HEK293 (cell line): ENCODE results near the gene TNFAIP2.

Experiments used
- CTCF ChIA-PET: fragments of 350-600 bp; formaldehyde crosslinking; extraction: SDS; loops from one replicate; lab custom pipeline; 2021; ENCODE audit warnings: antibody characterized with exemption; lab: Yijun Ruan, JAX
- POLR2A ChIA-PET: fragments of 300-600 bp; formaldehyde crosslinking; extraction: SDS; loops from one replicate; lab custom pipeline; 2020; ENCODE audit warnings: antibody characterized with exemption, inconsistent platforms; lab: Yijun Ruan, JAX
- H3K27ac ChIP-seq: fragments of 200-500 bp; sonication (Bioruptor generic); 2 replicates; pipeline ENCODE4 v1.5.1; 2014; ENCODE audit warnings: low read depth, low read length, control low read depth, inconsistent platforms; ENCODE audit errors: extremely low read depth
- H3K36me3 ChIP-seq, 2 experiments: fragments of 200-500 bp in 1 of 2; sonication (Bioruptor generic) in 1 of 2; 1 replicate in 1 of 2; 2 replicates in 1 of 2; pipeline ENCODE4 v1.5.1; 2014 to 2017; ENCODE audit warnings: inconsistent platforms in 2 of 2, low read length in 2 of 2; ENCODE audit not compliant: control insufficient read depth in 2 of 2, insufficient read depth in 1 of 2
- H3K4me1 ChIP-seq: fragments of 200-500 bp; sonication (Bioruptor generic); 2 replicates; pipeline ENCODE4 v1.5.1; 2014; ENCODE audit warnings: mild to moderate bottlenecking, low read length, inconsistent platforms; ENCODE audit not compliant: control insufficient read depth, insufficient read depth
- H3K4me3 ChIP-seq: 2 replicates; pipeline ENCODE4 v1.5.1; 2011; ENCODE audit warnings: low read depth, mild to moderate bottlenecking, control low read depth, low read length, moderate library complexity
- H3K9me3 ChIP-seq: fragments of 200-500 bp; sonication (Bioruptor generic); 2 replicates; pipeline ENCODE4 v1.5.1; 2014; ENCODE audit warnings: low read depth, low read length, inconsistent platforms; ENCODE audit not compliant: control insufficient read depth, insufficient read depth
- HOXC10 ChIP-seq: sonication (generic); formaldehyde crosslinking; IDR thresholded peaks from 2 replicates; pipeline ENCODE4 v1.8.1; 2023; ENCODE audit warnings: mild to moderate bottlenecking, missing genetic modification reagents
- MYNN ChIP-seq: fragments of 450-650 bp; formaldehyde crosslinking; IDR thresholded peaks from 2 replicates; pipeline ENCODE4 v1.5.1; 2016; ENCODE audit warnings: missing biosample characterization, missing genetic modification characterization, borderline replicate concordance
- SALL2 ChIP-seq: fragments of 450-650 bp; formaldehyde crosslinking; IDR thresholded peaks from 2 replicates; pipeline ENCODE4 v1.5.0; 2017; ENCODE audit warnings: missing biosample characterization, mild to moderate bottlenecking, missing genetic modification characterization, borderline replicate concordance
- SCRT2 ChIP-seq: fragments of 450-650 bp; formaldehyde crosslinking; IDR thresholded peaks from 2 replicates; pipeline ENCODE4 v1.5.1; 2016; ENCODE audit warnings: missing biosample characterization, missing genetic modification characterization
- SP7 ChIP-seq: fragments of 450-650 bp; formaldehyde crosslinking; IDR thresholded peaks from 2 replicates; pipeline ENCODE4 v1.5.1; 2016; ENCODE audit warnings: missing biosample characterization, missing genetic modification characterization
- ZBTB7A ChIP-seq: fragments of 450-650 bp; formaldehyde crosslinking; IDR thresholded peaks from 2 replicates; pipeline ENCODE4 v1.5.1; 2016; ENCODE audit warnings: low read depth, missing biosample characterization, missing genetic modification characterization
- ZFHX2 ChIP-seq: fragments of 450-650 bp; formaldehyde crosslinking; conservative IDR thresholded peaks from 2 replicates; pipeline ENCODE4 v1.5.1; 2016; ENCODE audit warnings: missing biosample characterization, missing genetic modification characterization
- ZFP41 ChIP-seq: fragments of 450-650 bp; formaldehyde crosslinking; IDR thresholded peaks from 2 replicates; pipeline ENCODE4 v1.5.1; 2016; ENCODE audit warnings: missing biosample characterization, missing genetic modification characterization, borderline replicate concordance
- ZNF10 ChIP-seq: fragments of 450-650 bp; formaldehyde crosslinking; IDR thresholded peaks from 2 replicates; pipeline ENCODE4 v1.5.1; 2017; ENCODE audit warnings: missing biosample characterization, missing genetic modification characterization
- ZNF521 ChIP-seq: fragments of 450-650 bp; formaldehyde crosslinking; IDR thresholded peaks from 2 replicates; pipeline ENCODE4 v1.5.1; 2017; ENCODE audit warnings: missing biosample characterization, mild to moderate bottlenecking, missing genetic modification characterization
- ZNF600 ChIP-seq: fragments of 450-650 bp; formaldehyde crosslinking; IDR thresholded peaks from 2 replicates; pipeline ENCODE4 v1.5.1; 2016; ENCODE audit warnings: missing biosample characterization, missing genetic modification characterization
- ZNF76 ChIP-seq: fragments of 450-650 bp; formaldehyde crosslinking; IDR thresholded peaks from 2 replicates; pipeline ENCODE4; 2016; ENCODE audit warnings: low read depth, missing biosample characterization, missing genetic modification characterization, borderline replicate concordance
- ZNF791 ChIP-seq: fragments of 450-650 bp; formaldehyde crosslinking; IDR thresholded peaks from 2 replicates; pipeline ENCODE4 v1.5.1; 2016; ENCODE audit warnings: missing biosample characterization, missing genetic modification characterization
- TF ChIP-seq, protein P1 (sequence below): IDR thresholded peaks from 2 replicates; pipeline ENCODE4 v1.6.1; 2011; ENCODE audit warnings: mild to moderate bottlenecking, low read depth, low read length, borderline replicate concordance
- TF ChIP-seq, protein P2 (sequence below): fragments of 450-650 bp; formaldehyde crosslinking; IDR thresholded peaks from 2 replicates; pipeline ENCODE4 v1.5.0; 2017; ENCODE audit warnings: missing biosample characterization, missing genetic modification characterization, borderline replicate concordance
- TF ChIP-seq, protein P3 (sequence below): fragments of 450-650 bp; formaldehyde crosslinking; IDR thresholded peaks from 2 replicates; pipeline ENCODE4 v1.5.1; 2016; ENCODE audit warnings: missing biosample characterization, missing genetic modification characterization
- TF ChIP-seq, protein P4 (sequence below): fragments of 450-650 bp; formaldehyde crosslinking; IDR thresholded peaks from 2 replicates; pipeline ENCODE4 v1.5.1; 2016; ENCODE audit warnings: missing biosample characterization, missing genetic modification characterization

Gene TNFAIP2, protein sequence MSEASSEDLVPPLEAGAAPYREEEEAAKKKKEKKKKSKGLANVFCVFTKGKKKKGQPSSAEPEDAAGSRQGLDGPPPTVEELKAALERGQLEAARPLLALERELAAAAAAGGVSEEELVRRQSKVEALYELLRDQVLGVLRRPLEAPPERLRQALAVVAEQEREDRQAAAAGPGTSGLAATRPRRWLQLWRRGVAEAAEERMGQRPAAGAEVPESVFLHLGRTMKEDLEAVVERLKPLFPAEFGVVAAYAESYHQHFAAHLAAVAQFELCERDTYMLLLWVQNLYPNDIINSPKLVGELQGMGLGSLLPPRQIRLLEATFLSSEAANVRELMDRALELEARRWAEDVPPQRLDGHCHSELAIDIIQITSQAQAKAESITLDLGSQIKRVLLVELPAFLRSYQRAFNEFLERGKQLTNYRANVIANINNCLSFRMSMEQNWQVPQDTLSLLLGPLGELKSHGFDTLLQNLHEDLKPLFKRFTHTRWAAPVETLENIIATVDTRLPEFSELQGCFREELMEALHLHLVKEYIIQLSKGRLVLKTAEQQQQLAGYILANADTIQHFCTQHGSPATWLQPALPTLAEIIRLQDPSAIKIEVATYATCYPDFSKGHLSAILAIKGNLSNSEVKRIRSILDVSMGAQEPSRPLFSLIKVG

DNA sequence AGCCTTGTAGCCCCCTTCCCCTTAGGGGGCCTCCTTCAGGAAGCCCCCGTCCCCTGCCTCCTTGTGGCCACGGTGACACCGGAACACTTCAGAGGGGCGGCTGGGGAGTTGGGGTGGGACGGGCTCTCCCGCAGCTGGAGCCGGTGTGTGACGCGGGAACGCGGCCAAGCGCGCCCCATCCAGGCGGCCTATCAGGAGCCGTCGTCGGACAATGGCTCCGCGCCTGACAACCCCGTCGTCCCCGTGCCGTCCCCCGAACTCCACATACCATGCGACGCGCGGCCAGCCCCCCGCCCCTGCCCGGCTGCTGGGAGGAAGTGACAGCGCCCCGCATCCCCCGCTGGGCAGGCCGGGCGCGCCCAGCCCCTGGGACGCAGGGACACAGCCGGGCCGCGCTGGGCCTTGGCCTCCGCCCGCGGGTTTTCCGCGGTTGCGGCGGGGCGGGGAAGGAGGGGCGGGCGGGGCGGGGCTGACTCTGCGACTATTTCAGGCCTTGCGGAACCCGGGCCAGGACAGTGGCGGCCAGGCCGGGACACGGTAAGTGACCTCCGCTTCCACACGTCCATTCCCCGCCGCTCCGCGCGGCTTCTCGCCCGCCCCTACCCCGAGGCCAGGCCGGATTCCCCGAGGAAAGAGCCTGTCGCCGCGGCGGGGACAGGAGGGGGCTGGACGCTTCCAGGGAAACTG, at the start of gene TNFAIP2:
Gene TNFAIP2, plus strand, starts transcription at position 515 of the 687 bp plus-strand sequence. CDS start 2,997 bp downstream, outside the sequence.
- ChIA-PET POLR2A (no interaction called here), CTCF (interaction anchor here (1.2 to 1.6 kb wide), 2 partner anchors 18 to 19 kb away, joined by 4 to 11 read pairs; no protein-coding TSS in a partner anchor)
- TF ChIP-seq ZNF76 (tag by site-specific recombination): no peak
- no peak for TF ChIP-seq ZNF600 (tag by site-specific recombination)
- no peak for TF ChIP-seq ZNF791 (tag by site-specific recombination)
- TF ChIP-seq ZFHX2: no peak
- no peak for TF ChIP-seq ZFP41 (tag by site-specific recombination)
- no peak for TF ChIP-seq ZBTB7A (tag by site-specific recombination)
- no peak for TF ChIP-seq ZNF521 (tag by site-specific recombination)
- TF ChIP-seq, protein P1, sequence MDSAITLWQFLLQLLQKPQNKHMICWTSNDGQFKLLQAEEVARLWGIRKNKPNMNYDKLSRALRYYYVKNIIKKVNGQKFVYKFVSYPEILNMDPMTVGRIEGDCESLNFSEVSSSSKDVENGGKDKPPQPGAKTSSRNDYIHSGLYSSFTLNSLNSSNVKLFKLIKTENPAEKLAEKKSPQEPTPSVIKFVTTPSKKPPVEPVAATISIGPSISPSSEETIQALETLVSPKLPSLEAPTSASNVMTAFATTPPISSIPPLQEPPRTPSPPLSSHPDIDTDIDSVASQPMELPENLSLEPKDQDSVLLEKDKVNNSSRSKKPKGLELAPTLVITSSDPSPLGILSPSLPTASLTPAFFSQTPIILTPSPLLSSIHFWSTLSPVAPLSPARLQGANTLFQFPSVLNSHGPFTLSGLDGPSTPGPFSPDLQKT: no peak
- no peak for TF ChIP-seq MYNN
- TF ChIP-seq, protein P2, sequence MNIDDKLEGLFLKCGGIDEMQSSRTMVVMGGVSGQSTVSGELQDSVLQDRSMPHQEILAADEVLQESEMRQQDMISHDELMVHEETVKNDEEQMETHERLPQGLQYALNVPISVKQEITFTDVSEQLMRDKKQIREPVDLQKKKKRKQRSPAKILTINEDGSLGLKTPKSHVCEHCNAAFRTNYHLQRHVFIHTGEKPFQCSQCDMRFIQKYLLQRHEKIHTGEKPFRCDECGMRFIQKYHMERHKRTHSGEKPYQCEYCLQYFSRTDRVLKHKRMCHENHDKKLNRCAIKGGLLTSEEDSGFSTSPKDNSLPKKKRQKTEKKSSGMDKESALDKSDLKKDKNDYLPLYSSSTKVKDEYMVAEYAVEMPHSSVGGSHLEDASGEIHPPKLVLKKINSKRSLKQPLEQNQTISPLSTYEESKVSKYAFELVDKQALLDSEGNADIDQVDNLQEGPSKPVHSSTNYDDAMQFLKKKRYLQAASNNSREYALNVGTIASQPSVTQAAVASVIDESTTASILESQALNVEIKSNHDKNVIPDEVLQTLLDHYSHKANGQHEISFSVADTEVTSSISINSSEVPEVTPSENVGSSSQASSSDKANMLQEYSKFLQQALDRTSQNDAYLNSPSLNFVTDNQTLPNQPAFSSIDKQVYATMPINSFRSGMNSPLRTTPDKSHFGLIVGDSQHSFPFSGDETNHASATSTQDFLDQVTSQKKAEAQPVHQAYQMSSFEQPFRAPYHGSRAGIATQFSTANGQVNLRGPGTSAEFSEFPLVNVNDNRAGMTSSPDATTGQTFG (tag by site-specific recombination): no peak
- TF ChIP-seq ZNF10 (tag by site-specific recombination): no peak
- TF ChIP-seq, protein P3, sequence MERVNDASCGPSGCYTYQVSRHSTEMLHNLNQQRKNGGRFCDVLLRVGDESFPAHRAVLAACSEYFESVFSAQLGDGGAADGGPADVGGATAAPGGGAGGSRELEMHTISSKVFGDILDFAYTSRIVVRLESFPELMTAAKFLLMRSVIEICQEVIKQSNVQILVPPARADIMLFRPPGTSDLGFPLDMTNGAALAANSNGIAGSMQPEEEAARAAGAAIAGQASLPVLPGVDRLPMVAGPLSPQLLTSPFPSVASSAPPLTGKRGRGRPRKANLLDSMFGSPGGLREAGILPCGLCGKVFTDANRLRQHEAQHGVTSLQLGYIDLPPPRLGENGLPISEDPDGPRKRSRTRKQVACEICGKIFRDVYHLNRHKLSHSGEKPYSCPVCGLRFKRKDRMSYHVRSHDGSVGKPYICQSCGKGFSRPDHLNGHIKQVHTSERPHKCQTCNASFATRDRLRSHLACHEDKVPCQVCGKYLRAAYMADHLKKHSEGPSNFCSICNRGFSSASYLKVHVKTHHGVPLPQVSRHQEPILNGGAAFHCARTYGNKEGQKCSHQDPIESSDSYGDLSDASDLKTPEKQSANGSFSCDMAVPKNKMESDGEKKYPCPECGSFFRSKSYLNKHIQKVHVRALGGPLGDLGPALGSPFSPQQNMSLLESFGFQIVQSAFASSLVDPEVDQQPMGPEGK (tag by site-specific recombination): no peak
- no peak for TF ChIP-seq SALL2 (tag by site-specific recombination)
- no peak for TF ChIP-seq HOXC10 (CRISPR knock-in tag)
- TF ChIP-seq, protein P4, sequence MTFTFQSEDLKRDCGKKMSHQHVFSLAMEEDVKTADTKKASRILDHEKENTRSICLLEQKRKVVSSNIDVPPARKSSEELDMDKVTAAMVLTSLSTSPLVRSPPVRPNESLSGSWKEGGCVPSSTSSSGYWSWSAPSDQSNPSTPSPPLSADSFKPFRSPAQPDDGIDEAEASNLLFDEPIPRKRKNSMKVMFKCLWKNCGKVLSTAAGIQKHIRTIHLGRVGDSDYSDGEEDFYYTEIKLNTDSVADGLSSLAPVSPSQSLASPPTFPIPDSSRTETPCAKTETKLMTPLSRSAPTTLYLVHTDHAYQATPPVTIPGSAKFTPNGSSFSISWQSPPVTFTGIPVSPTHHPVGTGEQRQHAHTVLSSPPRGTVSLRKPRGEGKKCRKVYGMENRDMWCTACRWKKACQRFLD: no peak
- no peak for TF ChIP-seq SP7 (tag by site-specific recombination)
- TF ChIP-seq SCRT2 (tag by site-specific recombination): no peak
- H3K4me1 ChIP-seq: peaks cover 10% of the 10 kb centered on the region
- H3K4me3 ChIP-seq: peak within 1 kb of the TSS; percentile 32
- peaks cover 0 to 4% of the 10 kb centered on the region in 2 experiments; a peak in 1 of 3 replicates for H3K36me3 ChIP-seq
- H3K9me3 ChIP-seq: no peaks in the 10 kb centered on the region
- H3K27ac ChIP-seq: peak within 1 kb of the TSS; percentile 85
